Spleen (tissue), 11 donors: ENCODE results near the gene SYNGR1. TPM values are rescaled to one million over a fixed set of nuclear protein-coding genes. Genes with fewer than 3 reads are reported as not detected.
A peak's percentile ranks its signal among the peaks of the same experiment; 100 is the strongest.

Source experiments
- DNase-seq: peaks from one replicate; pipeline ENCODE4 v3.0.0-alpha.2; 2020
- H3K27ac ChIP-seq, 8 donors: fragments of 200-600 bp; sonication (generic) in 7 of 8; 1 replicate in 4 of 8; 2 replicates in 4 of 8; pipeline versions ENCODE4 v1.5.0 to v1.8.0; 2016 to 2021; ENCODE audit warnings: inconsistent platforms in 4 of 8, mild to moderate bottlenecking in 4 of 8, moderate library complexity in 1 of 8
- H3K27me3 ChIP-seq, 7 donors: fragments of 200-600 bp; sonication (generic) in 6 of 7; replicated peaks in 1 of 7; 1 replicate in 4 of 7; 2 replicates in 3 of 7; pipeline versions ENCODE4 v1.5.0 to v1.8.0; 2016 to 2021; ENCODE audit warnings: inconsistent platforms in 3 of 7, mild to moderate bottlenecking in 1 of 7
- H3K36me3 ChIP-seq, 6 donors: fragments of 200-600 bp; sonication (generic) in 5 of 6; 1 replicate in 4 of 6; 2 replicates in 2 of 6; pipeline versions ENCODE4 v1.5.0 to v1.8.0; 2016 to 2021; ENCODE audit warnings: inconsistent platforms in 2 of 6
- H3K4me1 ChIP-seq, 6 donors: fragments of 200-600 bp; sonication (generic) in 5 of 6; 1 replicate in 3 of 6; 2 replicates in 3 of 6; pipeline versions ENCODE4 v1.5.0 to v1.8.0; 2016 to 2021; ENCODE audit warnings: inconsistent platforms in 3 of 6
- H3K4me3 ChIP-seq, 8 donors: fragments of 200-600 bp; sonication (generic) in 7 of 8; 1 replicate in 4 of 8; 2 replicates in 4 of 8; pipeline versions ENCODE4 v1.5.0 to v1.8.0; 2016 to 2021; ENCODE audit warnings: inconsistent platforms in 4 of 8, mild to moderate bottlenecking in 4 of 8, moderate library complexity in 2 of 8
- H3K9me3 ChIP-seq, 8 donors: fragments of 200-600 bp; sonication (generic) in 7 of 8; 1 replicate in 4 of 8; 2 replicates in 4 of 8; pipeline versions ENCODE4 v1.5.0 to v1.8.0; 2016 to 2021; ENCODE audit warnings: inconsistent platforms in 4 of 8
- POLR2A ChIP-seq, 3 donors: fragments of 450-650 bp; IDR thresholded peaks; one replicate each; pipeline ENCODE4 v1.5.1; 2017; ENCODE audit warnings: antibody characterized with exemption in 3 of 3, mild to moderate bottlenecking in 1 of 3
- POLR2AphosphoS5 ChIP-seq, 3 donors: sonication (generic); formaldehyde crosslinking; IDR thresholded peaks; one replicate each; pipeline ENCODE4 v1.5.1; 2017; ENCODE audit warnings: antibody characterized with exemption in 3 of 3
- WGBS, 5 donors: extraction: QIAGEN DNeasy Blood & Tissue Kit in 3 of 5; methylation state at CpG; one replicate each; pipeline versions ENCODE4 v1.1.5 to v1.1.7; 2013 to 2018; 5-methylcytosine and 5-hydroxymethylcytosine counted together
- intact Hi-C: fragments of 100-400 bp; cut with DNase I; formaldehyde crosslinking; loops from one replicate; pipeline ENCODE4 v1.15.0; 2023; ENCODE audit warnings: low total_unique reads
- polyA plus RNA-seq, 3 donors: library from polyadenylated mRNA; stranded (reverse); fragments of 200-250 nt; gene quantifications; one replicate each; pipeline ENCODE4 v1.2.1, GENCODE V29; 2013
- total RNA-seq, 7 donors: library from RNA; depleted of rRNA in 3 of 7; stranded (reverse); fragments of >200 nt in 3 of 7; fragmentation: NEBNext Ultra II Directional in 4 of 7; extraction: Animal tissue kit (Norgen Biotek cat#: 25700) in 4 of 7; gene quantifications; one replicate each; pipeline versions ENCODE4 v1.1.0 to v1.2.1, GENCODE V29; 2016 to 2021
- TF ChIP-seq, protein P1 (sequence below), 11 experiments: fragments of 200-600 bp in 7 of 11; fragments of 450-650 bp in 4 of 11; sonication (generic) in 4 of 11; IDR thresholded peaks in 8 of 11; conservative IDR thresholded peaks in 3 of 11; 1 replicate in 7 of 11; 2 replicates in 4 of 11; pipeline versions ENCODE4 v1.4.0 to v1.8.0; 2016 to 2021; ENCODE audit warnings: antibody characterized with exemption in 11 of 11, inconsistent platforms in 4 of 11, mild to moderate bottlenecking in 1 of 11
- donor health status: healthy with polysubstance abuse.
- donor health status: DM: no; HTN: no; CAD: no; lungs with moderate emphysema.
- donor health status: DM: no; HTN: no; CAD: no.
- donor health status: Bipolar disorder and iron deficiency.
- donor health status: healthy.
- donor health status: DM: no; HTN: no; CAD: no.
- donor health status: DM: yes; HTN: yes; CAD: no.

Gene SYNGR1
- total and polyA plus RNA-seq, 10 donors, result 8.0 to 35.1 (median 13.3) TPM

DNA sequence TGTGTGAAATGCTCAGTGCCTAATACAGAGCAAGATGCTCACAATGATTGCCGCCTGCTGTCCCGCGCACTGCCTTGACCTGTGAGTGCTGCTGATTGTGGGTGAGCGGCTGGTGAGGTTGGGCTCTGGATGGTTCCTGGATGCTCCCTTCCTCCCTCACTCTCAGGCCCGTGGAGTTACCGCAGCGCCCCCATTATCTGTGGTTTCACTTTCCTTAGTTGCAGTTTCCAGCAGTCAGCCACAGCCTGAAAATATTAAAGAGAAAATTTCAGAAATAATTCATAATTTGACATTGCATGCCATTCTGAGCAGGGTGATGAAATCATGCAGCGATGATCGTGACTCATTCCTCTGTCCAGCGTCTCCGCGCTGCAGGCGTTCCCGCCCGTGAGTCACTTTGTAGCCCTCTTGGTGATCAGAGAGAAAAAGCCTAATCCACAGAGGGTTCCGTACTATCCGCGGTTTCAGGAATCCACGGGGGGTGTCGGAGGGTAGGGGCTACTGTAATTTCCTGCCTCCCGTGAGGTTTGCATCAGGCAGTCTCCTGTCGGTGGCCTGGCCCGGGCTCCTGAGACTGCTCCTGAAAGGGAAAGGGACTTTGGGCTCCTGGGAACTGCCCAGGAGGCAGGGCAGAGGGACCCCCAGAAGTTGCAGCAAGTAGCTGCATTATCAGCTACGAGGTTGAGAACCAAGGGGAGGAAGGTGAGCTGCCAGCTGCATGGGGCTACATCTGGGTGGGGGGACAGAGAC is 41.0 kb upstream of the SYNGR1 start:
- H3K9me3 ChIP-seq, result no peaks in the 10 kb centered on the region
- H3K4me3 ChIP-seq, result peak overlapping the region in 2 of 8 donors; percentile 19 to 48
- H3K4me1 ChIP-seq, result peaks cover 10 to 70% (median 47%) of the 10 kb centered on the region in 6 donors
- no peaks in the 10 kb centered on the region for H3K27me3 ChIP-seq
- peaks cover 0 to 45% (median 24%) of the 10 kb centered on the region in 6 donors for H3K36me3 ChIP-seq
- intact Hi-C loops, result loop anchor here (10.0 kb wide), 1 partner anchor 54 kb away; no protein-coding TSS in a partner anchor
- H3K27ac ChIP-seq, result peak overlapping the region in 7 of 8 donors; percentile 55 to 69 (median 60)
- WGBS, 5 donors, result 36 to 46% (median 41%) methylated on average over 22 to 24 of the region's 24 CpGs
- DNase-seq, result peak; percentile 74
- no peak for TF ChIP-seq POLR2A (IDR thresholded peaks at IDR 0.05)
- TF ChIP-seq POLR2AphosphoS5 (IDR thresholded peaks at IDR 0.05), result peak in 1 of 3 donors; percentile 47

DNA sequence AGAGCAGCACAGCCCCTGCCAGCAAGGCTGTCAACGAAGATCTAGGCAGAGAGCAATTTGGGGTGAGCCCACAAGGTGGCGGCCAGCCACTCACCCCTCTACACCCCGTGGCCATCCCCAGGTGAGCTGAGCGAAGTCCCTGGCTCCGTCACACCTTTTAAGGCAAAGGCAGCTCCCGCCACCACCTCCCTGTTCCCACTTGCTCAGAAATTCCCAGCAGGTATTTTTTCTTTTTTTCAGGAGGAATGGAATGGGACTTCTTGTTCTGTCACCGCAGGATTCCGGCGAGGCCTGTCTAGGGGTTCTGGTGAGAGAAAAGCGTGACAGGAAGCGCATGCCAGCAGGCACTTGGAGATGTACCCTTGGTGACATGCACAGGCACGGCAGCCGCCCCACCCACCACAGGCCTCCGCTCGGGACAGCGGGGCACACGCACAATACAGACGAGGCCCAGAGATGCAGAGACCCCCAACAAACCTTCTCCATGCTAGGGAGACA is 40.4 kb upstream of the SYNGR1 start:
- DNase-seq, result no peak
- no peaks in the 10 kb centered on the region for H3K9me3 ChIP-seq
- intact Hi-C loops, result loop anchor here (10.0 kb wide), 1 partner anchor 55 kb away; no protein-coding TSS in a partner anchor
- no peaks in the 10 kb centered on the region for H3K27me3 ChIP-seq
- TF ChIP-seq POLR2AphosphoS5 (IDR thresholded peaks at IDR 0.05) (peak in 2 of 3 donors; percentile 19 to 44), POLR2A (IDR thresholded peaks at IDR 0.05) (no peak)
- WGBS, 5 donors, result 76 to 86% (median 81%) methylated on average over 18 of the region's 18 CpGs
- no peak overlapping the region for H3K4me3 ChIP-seq
- peaks cover 17 to 76% (median 53%) of the 10 kb centered on the region in 6 donors for H3K4me1 ChIP-seq
- H3K36me3 ChIP-seq, result peaks cover 4 to 51% (median 30%) of the 10 kb centered on the region in 6 donors
- peak overlapping the region in 7 of 8 donors; percentile 55 to 69 (median 58) for H3K27ac ChIP-seq

DNA sequence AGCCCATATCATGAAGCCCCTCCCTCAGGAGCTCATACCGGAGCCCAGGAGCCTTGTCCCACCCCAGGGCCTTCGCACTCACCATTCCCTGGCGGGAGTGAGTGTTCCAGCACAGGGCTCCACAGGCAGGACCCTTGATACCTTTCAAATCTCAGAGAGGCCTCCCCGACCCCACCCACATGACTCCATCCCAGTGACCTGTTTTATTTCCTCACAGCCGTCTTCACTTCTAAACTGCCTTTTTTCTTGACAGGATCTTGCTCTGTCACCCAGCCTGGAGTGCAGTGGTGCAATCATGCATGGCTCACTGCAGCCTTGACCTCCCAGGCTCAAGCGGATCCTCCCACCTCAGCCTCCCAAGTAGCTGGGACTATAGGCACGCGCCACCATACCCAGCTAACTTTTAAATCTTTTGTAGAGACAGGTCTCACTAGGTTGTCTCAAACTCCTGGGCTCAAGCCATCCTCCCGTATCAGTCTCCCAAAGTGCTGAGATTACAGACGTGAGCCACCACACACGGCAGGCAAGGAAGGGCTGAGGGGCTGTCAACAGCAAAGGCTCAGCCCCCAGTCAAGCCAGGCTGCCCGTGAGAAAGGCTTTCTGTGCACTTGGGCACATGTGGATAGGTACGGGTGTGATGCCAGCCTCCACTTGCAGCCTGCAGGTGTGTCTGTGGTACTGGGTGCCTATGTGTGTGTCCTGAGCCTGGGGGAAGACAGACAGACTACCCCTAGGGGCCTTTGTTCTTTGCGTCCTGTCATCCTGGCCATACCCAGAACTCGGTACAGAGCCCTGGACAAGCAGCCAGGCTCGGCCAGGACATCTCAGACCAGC is 39.7 kb upstream of the SYNGR1 start:
- Histone ChIP-seq H3K27me3 (no peaks in the 10 kb centered on the region), H3K27ac (peak overlapping the region in 3 of 8 donors; percentile 58 to 69 (median 65)), H3K4me1 (peaks cover 21 to 83% (median 59%) of the 10 kb centered on the region in 6 donors), H3K36me3 (peaks cover 11 to 58% (median 37%) of the 10 kb centered on the region in 6 donors), H3K4me3 (no peak overlapping the region), H3K9me3 (no peaks in the 10 kb centered on the region)
- intact Hi-C loops, result loop anchor here (2.0 to 10.0 kb wide), 3 partner anchors 55 to 295 kb away; partner anchors contain the start of gene APOBEC3C
- WGBS, 5 donors, result 72 to 88% (median 80%) methylated on average over 15 to 16 of the region's 16 CpGs
- TF ChIP-seq, protein P1, sequence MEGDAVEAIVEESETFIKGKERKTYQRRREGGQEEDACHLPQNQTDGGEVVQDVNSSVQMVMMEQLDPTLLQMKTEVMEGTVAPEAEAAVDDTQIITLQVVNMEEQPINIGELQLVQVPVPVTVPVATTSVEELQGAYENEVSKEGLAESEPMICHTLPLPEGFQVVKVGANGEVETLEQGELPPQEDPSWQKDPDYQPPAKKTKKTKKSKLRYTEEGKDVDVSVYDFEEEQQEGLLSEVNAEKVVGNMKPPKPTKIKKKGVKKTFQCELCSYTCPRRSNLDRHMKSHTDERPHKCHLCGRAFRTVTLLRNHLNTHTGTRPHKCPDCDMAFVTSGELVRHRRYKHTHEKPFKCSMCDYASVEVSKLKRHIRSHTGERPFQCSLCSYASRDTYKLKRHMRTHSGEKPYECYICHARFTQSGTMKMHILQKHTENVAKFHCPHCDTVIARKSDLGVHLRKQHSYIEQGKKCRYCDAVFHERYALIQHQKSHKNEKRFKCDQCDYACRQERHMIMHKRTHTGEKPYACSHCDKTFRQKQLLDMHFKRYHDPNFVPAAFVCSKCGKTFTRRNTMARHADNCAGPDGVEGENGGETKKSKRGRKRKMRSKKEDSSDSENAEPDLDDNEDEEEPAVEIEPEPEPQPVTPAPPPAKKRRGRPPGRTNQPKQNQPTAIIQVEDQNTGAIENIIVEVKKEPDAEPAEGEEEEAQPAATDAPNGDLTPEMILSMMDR (IDR thresholded peaks at IDR 0.05 in 8 of 11, conservative IDR thresholded peaks at IDR 0.05 in 3 of 11), result no peak
- TF ChIP-seq POLR2A (IDR thresholded peaks at IDR 0.05) (no peak), POLR2AphosphoS5 (IDR thresholded peaks at IDR 0.05) (no peak)
- no peak for DNase-seq

DNA sequence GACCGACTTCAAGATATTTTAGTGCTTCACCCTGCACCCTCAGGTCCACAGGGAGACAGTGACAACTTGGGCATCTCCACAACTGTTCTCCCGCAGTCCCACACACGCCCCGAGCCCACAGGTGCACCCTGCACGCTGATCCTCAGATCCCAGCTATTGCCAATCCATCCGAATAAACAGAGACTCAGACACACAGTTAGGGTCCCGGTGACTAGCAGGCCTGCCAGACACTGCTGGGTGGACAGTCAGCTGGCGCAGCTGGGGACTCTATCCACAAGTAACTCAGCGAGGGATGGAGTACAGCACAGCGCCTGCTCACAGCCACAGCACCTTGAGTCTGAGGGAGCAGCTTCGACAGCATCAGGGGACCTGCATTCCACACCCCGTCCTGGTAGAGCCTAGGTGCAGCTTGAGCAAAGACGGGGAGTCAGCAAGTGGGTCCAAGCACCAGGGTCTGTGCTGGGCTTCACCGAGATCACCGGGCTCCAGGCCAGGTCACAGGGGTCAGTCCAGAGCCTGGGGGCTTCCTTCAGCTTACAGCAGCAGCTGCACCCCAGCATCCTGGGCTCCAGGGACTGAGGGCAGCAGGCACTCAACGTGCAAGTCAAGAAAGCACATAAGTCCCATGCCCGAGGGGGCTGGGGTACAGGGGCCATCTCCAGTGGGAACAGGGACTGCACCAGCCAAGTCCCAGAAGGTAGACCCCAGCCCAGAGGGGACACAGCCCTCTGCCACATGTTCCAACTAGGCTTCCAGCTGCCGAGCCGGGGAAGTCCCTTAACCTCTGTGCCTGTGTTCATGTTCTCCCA is 38.0 kb upstream of the SYNGR1 start:
- H3K27ac ChIP-seq, result peak overlapping the region in 1 of 8 donors; percentile 97
- intact Hi-C loops, result loop anchor here (2.0 to 10.0 kb wide), 2 partner anchors 141 to 297 kb away; partner anchors contain the start of gene APOBEC3C
- peaks cover 14 to 75% (median 54%) of the 10 kb centered on the region in 6 donors for H3K36me3 ChIP-seq
- TF ChIP-seq POLR2A (IDR thresholded peaks at IDR 0.05) (no peak), POLR2AphosphoS5 (IDR thresholded peaks at IDR 0.05) (peak in 2 of 3 donors; percentile 36 to 53)
- TF ChIP-seq, protein P1 (IDR thresholded peaks at IDR 0.05 in 8 of 11, conservative IDR thresholded peaks at IDR 0.05 in 3 of 11), result no peak
- peaks cover 37 to 97% (median 76%) of the 10 kb centered on the region in 6 donors for H3K4me1 ChIP-seq
- no peak for DNase-seq
- WGBS, 5 donors, result 78 to 90% (median 88%) methylated on average over 13 to 19 of the region's 19 CpGs
- no peaks in the 10 kb centered on the region for H3K9me3 ChIP-seq
- H3K4me3 ChIP-seq, result no peak overlapping the region
- no peaks in the 10 kb centered on the region for H3K27me3 ChIP-seq
